B cell (primary cell): ENCODE results near the gene SLC43A2. TPM values are rescaled to one million over a fixed set of nuclear protein-coding genes. Genes with fewer than 3 reads are reported as not detected.

Experiments
- ATAC-seq: fragments of 200-7000 bp; cut with Tn5 transposase; one replicate; pipeline ENCODE4 v1.10.0; 2021; ENCODE audit warnings: low read depth, mild to moderate bottlenecking, moderate number of reproducible peaks, moderate library complexity
- CTCF ChIA-PET: fragments of 350-600 bp; sonication (Branson Sonifier 250); formaldehyde crosslinking; loops from one replicate; lab custom pipeline; 2021; ENCODE audit warnings: antibody characterized with exemption, inconsistent platforms; lab: Charles Lee
- POLR2A ChIA-PET: fragments of 350-600 bp; sonication (Branson Sonifier 250); formaldehyde crosslinking; loops from one replicate; lab custom pipeline; 2021; ENCODE audit warnings: antibody characterized with exemption; lab: Charles Lee
- DNase-seq: peaks from one replicate; pipeline ENCODE4 v3.0.0; 2013
- H2AFZ ChIP-seq: 2 replicates; pipeline ENCODE4 v1.6.1; 2012; ENCODE audit warnings: mild to moderate bottlenecking, low read depth, low read length; ENCODE audit not compliant: insufficient read depth, poor library complexity, severe bottlenecking
- H3K27ac ChIP-seq, 2 donors: 1 replicate in 1 of 2; 2 replicates in 1 of 2; pipeline ENCODE4 v1.5.1; 2012 to 2013; ENCODE audit warnings: low read length in 2 of 2, mild to moderate bottlenecking in 2 of 2, moderate library complexity in 1 of 2
- H3K27me3 ChIP-seq, 4 experiments: fragments of 200-600 bp in 1 of 4; sonication (generic) in 1 of 4; replicated peaks in 1 of 4; 1 replicate in 2 of 4; 2 replicates in 2 of 4; pipeline versions ENCODE4 v1.6.1 to v1.7.0; 2013 to 2016; ENCODE audit warnings: low read length in 3 of 4, mild to moderate bottlenecking in 2 of 4, mixed read lengths in 1 of 4, moderate library complexity in 1 of 4; ENCODE audit not compliant: insufficient read depth in 4 of 4, control insufficient read depth in 3 of 4; ENCODE audit errors: control extremely low read depth in 1 of 4
- H3K36me3 ChIP-seq, 2 experiments: replicated peaks in 1 of 2; 1 replicate in 1 of 2; 2 replicates in 1 of 2; pipeline versions ENCODE4 v1.6.1 to v1.7.1; 2013; ENCODE audit warnings: low read length in 1 of 2; ENCODE audit not compliant: insufficient read depth in 2 of 2, control insufficient read depth in 1 of 2; ENCODE audit errors: control extremely low read depth in 1 of 2, extremely low read depth in 1 of 2
- H3K4me1 ChIP-seq, 2 donors: fragments of 200-600 bp in 1 of 2; sonication (generic) in 1 of 2; 1 replicate in 1 of 2; 2 replicates in 1 of 2; pipeline versions ENCODE4 v1.5.1 to v1.6.1; 2013 to 2017; ENCODE audit warnings: low read length in 2 of 2; ENCODE audit not compliant: control insufficient read depth in 2 of 2, insufficient read depth in 2 of 2
- H3K4me2 ChIP-seq: replicated peaks from 2 replicates; pipeline ENCODE3; 2012; ENCODE audit warnings: mild to moderate bottlenecking, low read depth, low read length; ENCODE audit not compliant: poor library complexity, severe bottlenecking
- H3K4me3 ChIP-seq, 5 experiments: fragments of 200-600 bp in 1 of 5; sonication (generic) in 1 of 5; 1 replicate in 3 of 5; 2 replicates in 2 of 5; pipeline versions ENCODE4 v1.5.1 to v1.7.0; 2011 to 2016; ENCODE audit warnings: low read length in 4 of 5, mild to moderate bottlenecking in 4 of 5, low read depth in 2 of 5, control low read depth in 1 of 5, moderate library complexity in 1 of 5; ENCODE audit not compliant: insufficient read depth in 1 of 5; ENCODE audit errors: control extremely low read depth in 1 of 5, extremely low read depth in 1 of 5
- H3K79me2 ChIP-seq: fragments of 200-600 bp; sonication (generic); one replicate; pipeline ENCODE4 v1.6.0; 2016; ENCODE audit warnings: low read length; ENCODE audit not compliant: control insufficient read depth, insufficient read depth
- H3K9ac ChIP-seq: fragments of 200-600 bp; sonication (generic); 2 replicates; pipeline ENCODE4 v1.6.1; 2017; ENCODE audit warnings: mild to moderate bottlenecking, low read length, moderate library complexity
- H3K9me3 ChIP-seq, 3 donors: one replicate each; pipeline versions ENCODE4 v1.6.1 to v1.7.1; 2013; ENCODE audit warnings: low read length in 2 of 3; ENCODE audit not compliant: control insufficient read depth in 2 of 3, insufficient read depth in 1 of 3; ENCODE audit errors: control extremely low read depth in 1 of 3
- H4K20me1 ChIP-seq: 2 replicates; pipeline ENCODE4 v1.6.0; 2012; ENCODE audit warnings: mild to moderate bottlenecking, low read length; ENCODE audit not compliant: insufficient read depth, control insufficient read depth, poor library complexity, severe bottlenecking
- H3K27ac Mint-ChIP-seq: one replicate; pipeline ENCODE4 v1.8.0; 2021; ENCODE audit warnings: mixed read lengths
- H3K27me3 Mint-ChIP-seq: one replicate; pipeline ENCODE4 v1.8.0; 2021; ENCODE audit warnings: mixed read lengths
- H3K4me1 Mint-ChIP-seq: one replicate; pipeline ENCODE4 v1.8.0; 2021; ENCODE audit warnings: mixed read lengths
- H3K4me3 Mint-ChIP-seq: one replicate; pipeline ENCODE4 v1.8.0; 2021; ENCODE audit warnings: mixed read lengths
- H3K9me3 Mint-ChIP-seq: one replicate; pipeline ENCODE4 v1.8.0; 2022; ENCODE audit warnings: mixed read lengths; ENCODE audit not compliant: insufficient read depth
- EZH2 ChIP-seq: IDR thresholded peaks from 2 replicates; pipeline ENCODE4 v1.6.1; 2012; ENCODE audit warnings: borderline replicate concordance, low read depth, mild to moderate bottlenecking, moderate library complexity, low read length; ENCODE audit not compliant: insufficient read depth, poor library complexity, severe bottlenecking
- WGBS: methylation state at CpG from one replicate; pipeline ENCODE4 v1.1.5; 2013; ENCODE audit warnings: missing lambda C conversion rate; ENCODE audit not compliant: insufficient coverage; 5-methylcytosine and 5-hydroxymethylcytosine counted together
- intact Hi-C: fragments of 100-400 bp; cut with micrococcal nuclease; formaldehyde crosslinking; loops from one replicate; pipeline ENCODE4 v1.10.0; 2022
- polyA plus RNA-seq: library from polyadenylated mRNA; depleted of rRNA; stranded (reverse); fragments of >200 nt; gene quantifications from 2 replicates; pipeline ENCODE4 v1.2.3, GENCODE V29; 2012
- total RNA-seq, 2 donors: library from RNA; stranded (reverse); fragments of 120-200 nt in 1 of 2; gene quantifications; 1 replicate in 1 of 2; 2 replicates in 1 of 2; pipeline versions ENCODE4 v1.2.3 to v1.2.4, GENCODE V29; 2013 to 2022
- TF ChIP-seq, protein P1 (sequence below): fragments of 200-600 bp; IDR thresholded peaks from one replicate; pipeline ENCODE4 v1.8.0; 2022; ENCODE audit warnings: antibody characterized with exemption, mild to moderate bottlenecking

The SLC43A2 gene
- total and polyA plus RNA-seq, 2 donors (not counting 1 experiment from before 2014, with no cell fraction given), result 26.2 to 204 TPM

DNA sequence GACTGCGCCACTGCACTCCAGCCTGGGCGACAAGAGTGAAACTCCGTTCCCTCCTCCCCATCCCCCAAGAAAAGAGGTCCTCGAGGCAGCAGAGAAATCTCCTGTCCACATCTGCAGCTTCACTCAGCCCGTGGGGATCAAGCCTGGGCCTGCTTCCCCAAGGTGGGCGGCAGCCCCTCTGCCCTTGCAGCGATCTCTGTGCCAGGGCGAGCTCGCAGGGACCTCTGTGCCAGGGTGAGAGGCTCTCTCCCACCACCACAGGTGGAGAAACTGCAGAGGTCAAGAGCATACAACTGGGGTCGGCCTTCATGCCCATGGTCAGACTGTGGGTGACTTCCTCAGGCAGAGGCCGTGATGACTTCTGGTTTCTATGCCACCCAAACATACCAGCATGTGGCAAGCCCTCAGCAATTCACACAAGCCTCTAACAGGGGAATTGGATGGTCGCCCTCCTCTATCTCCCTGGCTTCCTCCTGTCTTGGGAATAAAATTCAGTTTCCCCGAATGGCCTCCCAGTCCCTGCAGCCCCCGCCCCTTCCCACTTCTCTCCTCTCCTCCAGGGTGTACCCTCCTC, 5.5 kb downstream of the SLC43A2 start:
- H3K27me3 Mint-ChIP-seq, result no peaks in the 10 kb centered on the region
- Histone ChIP-seq H3K36me3 (peaks cover 0 to 34% of the 10 kb centered on the region in 2 experiments), H3K27ac (no peak overlapping the region), H3K27me3 (no peaks in the 10 kb centered on the region), H3K79me2 (peaks cover 86% of the 10 kb centered on the region), H4K20me1 (peaks cover 31% of the 10 kb centered on the region), H2AFZ (no peak overlapping the region), H3K9me3 (no peaks in the 10 kb centered on the region), H3K4me3 (no peak overlapping the region), H3K9ac (no peak overlapping the region), H3K4me2 (no peak overlapping the region), H3K4me1 (peaks cover 23 to 30% of the 10 kb centered on the region in 2 donors)
- no peak overlapping the region for H3K4me3 Mint-ChIP-seq
- intact Hi-C loops, result no loop called here
- CTCF ChIA-PET, result no interaction called here
- H3K4me1 Mint-ChIP-seq, result peaks cover 30% of the 10 kb centered on the region
- POLR2A ChIA-PET, result interaction anchor here (0.6 kb wide), 2 partner anchors 20 to 23 kb away, joined by 6 to 10 read pairs; no protein-coding TSS in a partner anchor
- ATAC-seq (no peak), DNase-seq (no peak)
- H3K9me3 Mint-ChIP-seq, result no peaks in the 10 kb centered on the region
- no peak overlapping the region for H3K27ac Mint-ChIP-seq
- TF ChIP-seq, protein P1, sequence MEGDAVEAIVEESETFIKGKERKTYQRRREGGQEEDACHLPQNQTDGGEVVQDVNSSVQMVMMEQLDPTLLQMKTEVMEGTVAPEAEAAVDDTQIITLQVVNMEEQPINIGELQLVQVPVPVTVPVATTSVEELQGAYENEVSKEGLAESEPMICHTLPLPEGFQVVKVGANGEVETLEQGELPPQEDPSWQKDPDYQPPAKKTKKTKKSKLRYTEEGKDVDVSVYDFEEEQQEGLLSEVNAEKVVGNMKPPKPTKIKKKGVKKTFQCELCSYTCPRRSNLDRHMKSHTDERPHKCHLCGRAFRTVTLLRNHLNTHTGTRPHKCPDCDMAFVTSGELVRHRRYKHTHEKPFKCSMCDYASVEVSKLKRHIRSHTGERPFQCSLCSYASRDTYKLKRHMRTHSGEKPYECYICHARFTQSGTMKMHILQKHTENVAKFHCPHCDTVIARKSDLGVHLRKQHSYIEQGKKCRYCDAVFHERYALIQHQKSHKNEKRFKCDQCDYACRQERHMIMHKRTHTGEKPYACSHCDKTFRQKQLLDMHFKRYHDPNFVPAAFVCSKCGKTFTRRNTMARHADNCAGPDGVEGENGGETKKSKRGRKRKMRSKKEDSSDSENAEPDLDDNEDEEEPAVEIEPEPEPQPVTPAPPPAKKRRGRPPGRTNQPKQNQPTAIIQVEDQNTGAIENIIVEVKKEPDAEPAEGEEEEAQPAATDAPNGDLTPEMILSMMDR, result no peak
- no peak for TF ChIP-seq EZH2
- whole genome bisulfite sequencing, result over 99% methylated on average over 12 of the region's 14 CpGs

DNA sequence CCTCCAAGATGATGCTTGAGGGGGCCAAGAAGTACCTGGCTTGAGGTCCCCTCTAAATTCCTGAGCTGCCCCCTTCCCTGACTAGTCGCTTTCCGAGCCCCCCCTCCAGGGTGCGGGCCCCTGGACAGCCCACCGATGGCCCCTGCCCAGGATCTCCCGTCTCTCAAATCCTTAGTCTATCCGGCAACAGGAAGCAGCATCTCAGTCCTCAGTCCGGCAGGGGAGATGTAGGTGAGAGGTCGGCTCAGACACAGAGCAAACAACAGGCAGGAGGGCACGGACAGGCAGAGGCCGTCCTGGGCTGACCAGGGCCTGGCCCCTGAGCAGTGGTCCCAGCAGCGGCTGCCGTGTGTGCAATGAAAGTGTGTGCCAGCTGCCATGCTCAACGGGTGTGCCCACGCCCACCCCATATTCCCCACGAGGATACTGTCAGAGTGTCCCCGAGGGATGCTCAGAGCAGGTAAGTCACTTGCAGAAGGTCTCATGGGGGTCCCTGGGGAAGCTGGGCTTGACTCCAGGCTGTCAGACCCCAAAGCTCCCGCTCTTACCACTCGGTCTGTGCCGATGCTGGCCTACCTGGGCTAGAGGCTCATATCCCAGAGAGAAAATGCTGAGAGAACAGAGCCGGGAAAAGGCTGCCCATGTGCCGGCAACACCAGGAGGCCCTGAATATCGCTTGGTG, 7.2 kb downstream of the SLC43A2 start:
- TF ChIP-seq, protein P1, result no peak
- TF ChIP-seq EZH2, result no peak
- ATAC-seq (no peak), DNase-seq (no peak)
- Histone ChIP-seq H3K27me3 (no peaks in the 10 kb centered on the region), H3K9me3 (no peaks in the 10 kb centered on the region), H2AFZ (no peak overlapping the region), H3K4me2 (no peak overlapping the region), H3K4me3 (no peak overlapping the region), H3K4me1 (peaks cover 17 to 20% of the 10 kb centered on the region in 2 donors), H3K36me3 (peaks cover 0 to 38% of the 10 kb centered on the region in 2 experiments), H3K27ac (no peak overlapping the region), H4K20me1 (peaks cover 42% of the 10 kb centered on the region), H3K79me2 (peaks cover 74% of the 10 kb centered on the region), H3K9ac (no peak overlapping the region)
- Mint-ChIP-seq H3K27me3 (no peaks in the 10 kb centered on the region), H3K27ac (no peak overlapping the region), H3K9me3 (no peaks in the 10 kb centered on the region), H3K4me3 (no peak overlapping the region), H3K4me1 (peaks cover 22% of the 10 kb centered on the region)
- CTCF ChIA-PET, result interaction anchor here (1.1 to 1.4 kb wide), 2 partner anchors 44 to 47 kb away, joined by 3 to 4 read pairs; no protein-coding TSS in a partner anchor
- intact Hi-C loops, result no loop called here
- POLR2A ChIA-PET, result no interaction called here
- WGBS, result 83% methylated on average over 21 of the region's 22 CpGs
